Mucosa of rectum (tissue), 2 donors: Measurements from ENCODE around the gene COL16A1.

Source experiments
- H3K27ac ChIP-seq, 2 donors: one replicate each; pipeline ENCODE4 v1.7.0; 2013; ENCODE audit warnings: inconsistent platforms in 2 of 2, low read depth in 2 of 2, low read length in 2 of 2
- H3K27me3 ChIP-seq, 2 donors: one replicate each; pipeline ENCODE4 v1.7.0; 2013; ENCODE audit warnings: low read length in 2 of 2; ENCODE audit not compliant: control insufficient read depth in 2 of 2, insufficient read depth in 2 of 2
- H3K36me3 ChIP-seq, 2 donors: one replicate each; pipeline ENCODE4 v1.7.0; 2013; ENCODE audit warnings: low read length in 2 of 2; ENCODE audit not compliant: control insufficient read depth in 2 of 2, insufficient read depth in 2 of 2
- H3K4me1 ChIP-seq, 2 donors: one replicate each; pipeline ENCODE4 v1.7.0; 2013; ENCODE audit warnings: low read length in 2 of 2, mild to moderate bottlenecking in 1 of 2; ENCODE audit not compliant: control insufficient read depth in 2 of 2, insufficient read depth in 2 of 2
- H3K4me3 ChIP-seq, 2 donors: one replicate each; pipeline ENCODE4 v1.7.0; 2013; ENCODE audit warnings: low read length in 2 of 2
- H3K9ac ChIP-seq, 2 donors: one replicate each; pipeline ENCODE4 v1.7.0; 2013; ENCODE audit warnings: low read length in 2 of 2, low read depth in 1 of 2, mild to moderate bottlenecking in 1 of 2
- H3K9me3 ChIP-seq, 2 donors: one replicate each; pipeline ENCODE4 v1.7.0; 2013; ENCODE audit warnings: low read length in 2 of 2; ENCODE audit not compliant: control insufficient read depth in 2 of 2
- donor health status: healthy.
- donor health status: Normal muscosa, but diverticular disease.

The COL16A1 gene

DNA sequence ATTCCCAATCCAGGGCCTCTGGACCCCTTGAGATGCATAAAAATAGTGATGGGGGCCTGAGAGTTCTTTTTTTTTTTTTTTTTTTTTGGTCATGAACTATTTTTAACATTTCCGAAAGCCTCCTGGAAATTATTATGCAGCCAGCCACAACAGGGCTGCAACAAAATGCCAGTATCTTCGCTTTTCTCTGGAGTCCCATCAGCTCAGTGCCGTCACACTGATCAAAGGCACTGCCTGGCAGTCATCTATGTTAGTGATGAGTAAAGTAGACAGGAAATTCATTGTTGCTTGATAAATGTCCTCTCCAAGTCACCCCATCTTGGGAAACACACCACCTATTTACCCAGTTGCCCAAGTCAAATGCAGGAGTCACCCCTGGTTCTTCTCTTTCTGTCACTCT lies 43.9 kb downstream of the COL16A1 start:
- no peak overlapping the region for H3K27ac ChIP-seq
- H3K36me3 ChIP-seq = no peaks in the 10 kb centered on the region
- H3K27me3 ChIP-seq = no peaks in the 10 kb centered on the region
- H3K4me1 ChIP-seq = no peaks in the 10 kb centered on the region
- H3K9ac ChIP-seq = no peak overlapping the region
- no peak overlapping the region for H3K4me3 ChIP-seq
- no peaks in the 10 kb centered on the region for H3K9me3 ChIP-seq

DNA sequence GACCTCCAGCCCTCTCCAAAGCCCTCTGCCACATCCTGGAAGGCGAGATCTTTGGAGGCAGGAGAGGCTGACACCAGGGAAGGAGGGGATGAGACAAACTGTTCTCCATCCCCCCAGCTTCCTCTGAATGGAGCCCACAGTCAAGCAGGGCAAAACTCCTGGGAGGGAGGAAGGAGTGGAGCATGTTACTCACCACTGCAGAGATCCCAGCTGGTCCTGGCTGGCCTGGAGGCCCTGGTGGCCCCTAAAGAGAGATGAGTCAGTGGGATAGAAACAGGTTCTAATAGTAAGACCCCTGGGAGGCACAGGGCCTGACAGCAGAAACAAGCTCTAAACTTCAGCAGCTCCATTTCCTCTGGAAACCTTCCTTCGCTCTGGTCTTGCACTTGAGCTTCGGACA lies 45.1 kb downstream of the COL16A1 start:
- no peaks in the 10 kb centered on the region for H3K27me3 ChIP-seq
- H3K4me1 ChIP-seq = no peaks in the 10 kb centered on the region
- H3K4me3 ChIP-seq = no peak overlapping the region
- H3K9ac ChIP-seq = no peak overlapping the region
- H3K9me3 ChIP-seq = no peaks in the 10 kb centered on the region
- H3K27ac ChIP-seq = no peak overlapping the region
- H3K36me3 ChIP-seq = no peaks in the 10 kb centered on the region

DNA sequence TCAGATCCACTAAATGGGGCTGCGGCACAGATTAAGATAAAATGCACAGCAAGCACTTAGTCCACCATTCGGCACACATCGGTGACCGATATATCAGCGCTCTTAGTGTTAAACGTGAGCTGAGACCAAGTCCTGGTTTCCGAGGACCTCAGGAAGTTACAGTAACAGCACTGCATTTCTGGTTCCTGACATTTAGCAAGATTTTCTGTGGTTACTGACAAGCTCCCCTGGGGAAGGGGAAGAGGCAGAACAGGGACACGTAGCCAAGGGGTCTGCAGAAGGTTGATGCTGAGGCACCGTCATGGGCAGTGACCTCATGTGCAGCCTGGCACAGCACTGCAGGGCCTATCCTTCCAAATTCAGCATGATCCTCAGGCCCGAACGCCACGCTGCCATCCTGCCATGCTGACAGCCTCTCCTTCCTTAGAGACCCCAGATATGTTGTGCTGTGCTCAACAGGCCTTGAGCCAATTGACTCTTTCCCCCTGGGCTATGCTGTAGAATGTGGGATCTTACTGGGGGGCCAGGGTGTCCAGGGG lies 45.8 kb downstream of the COL16A1 start:
- Histone ChIP-seq H3K27me3 (no peaks in the 10 kb centered on the region), H3K27ac (no peak overlapping the region), H3K4me3 (no peak overlapping the region), H3K9me3 (no peaks in the 10 kb centered on the region), H3K4me1 (no peaks in the 10 kb centered on the region), H3K9ac (no peak overlapping the region), H3K36me3 (no peaks in the 10 kb centered on the region)

DNA sequence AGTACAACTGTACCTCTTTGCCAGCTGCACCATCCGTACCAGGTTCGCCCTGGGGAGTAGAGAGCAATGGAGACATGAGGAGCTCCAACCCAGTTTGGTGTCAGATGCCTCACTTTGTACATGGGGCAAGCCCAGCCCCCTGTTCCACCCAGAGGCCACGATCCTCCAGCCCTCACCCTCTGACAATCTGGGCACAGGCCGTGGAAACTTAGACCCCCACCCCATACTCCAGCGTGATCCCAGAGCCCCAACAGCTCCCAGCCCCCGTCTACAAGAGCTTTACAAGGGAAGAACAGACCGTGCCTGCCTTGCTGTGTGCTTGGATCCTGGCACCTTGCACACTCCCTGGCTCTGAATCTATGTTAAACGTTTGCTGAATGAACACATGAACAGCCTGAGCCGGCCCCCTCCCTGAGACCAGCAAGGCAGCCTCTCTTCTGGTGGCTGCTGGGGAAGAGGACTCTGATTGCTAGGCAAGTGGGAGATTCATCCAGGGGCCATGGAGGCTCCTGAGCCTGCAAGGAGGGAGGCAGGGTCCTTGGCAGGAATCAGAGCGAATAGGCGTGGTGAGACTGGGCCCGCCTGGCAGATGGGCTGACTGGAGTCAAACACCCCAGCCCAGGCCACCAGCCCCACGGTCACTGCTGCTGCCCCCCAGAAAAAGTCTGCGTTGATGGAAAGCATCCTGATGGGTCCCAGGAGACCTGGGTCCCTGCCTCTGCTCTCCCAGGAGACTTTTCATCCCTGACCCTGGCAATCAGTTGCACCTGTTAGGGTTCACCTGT lies 46.6 kb downstream of the COL16A1 start:
- no peaks in the 10 kb centered on the region for H3K4me1 ChIP-seq
- no peaks in the 10 kb centered on the region for H3K27me3 ChIP-seq
- no peaks in the 10 kb centered on the region for H3K9me3 ChIP-seq
- H3K9ac ChIP-seq = no peak overlapping the region
- H3K36me3 ChIP-seq = no peaks in the 10 kb centered on the region
- H3K4me3 ChIP-seq = no peak overlapping the region
- no peak overlapping the region for H3K27ac ChIP-seq

DNA sequence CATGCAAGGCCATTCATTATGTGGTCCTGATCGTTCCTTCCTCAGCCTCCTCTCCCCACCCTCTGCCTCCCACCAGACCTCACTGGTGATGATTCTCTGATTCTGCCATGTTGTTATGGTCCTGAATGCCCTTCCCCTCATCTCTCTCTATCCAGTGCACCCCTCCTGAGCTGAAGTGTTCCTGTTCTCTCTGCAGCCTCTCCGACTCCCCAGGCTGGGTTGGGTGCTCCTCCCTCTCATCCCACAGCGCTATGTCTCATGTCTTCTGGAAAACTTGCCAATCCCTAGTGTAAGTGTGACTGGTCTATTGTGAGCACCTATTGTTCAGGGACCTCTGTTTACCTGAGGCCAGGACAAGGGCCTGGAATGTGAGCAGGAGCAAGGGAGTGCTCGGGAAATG lies 48.1 kb downstream of the COL16A1 start:
- Histone ChIP-seq H3K4me1 (no peaks in the 10 kb centered on the region), H3K4me3 (no peak overlapping the region), H3K36me3 (no peaks in the 10 kb centered on the region), H3K27ac (no peak overlapping the region), H3K27me3 (no peaks in the 10 kb centered on the region), H3K9ac (no peak overlapping the region), H3K9me3 (no peaks in the 10 kb centered on the region)

DNA sequence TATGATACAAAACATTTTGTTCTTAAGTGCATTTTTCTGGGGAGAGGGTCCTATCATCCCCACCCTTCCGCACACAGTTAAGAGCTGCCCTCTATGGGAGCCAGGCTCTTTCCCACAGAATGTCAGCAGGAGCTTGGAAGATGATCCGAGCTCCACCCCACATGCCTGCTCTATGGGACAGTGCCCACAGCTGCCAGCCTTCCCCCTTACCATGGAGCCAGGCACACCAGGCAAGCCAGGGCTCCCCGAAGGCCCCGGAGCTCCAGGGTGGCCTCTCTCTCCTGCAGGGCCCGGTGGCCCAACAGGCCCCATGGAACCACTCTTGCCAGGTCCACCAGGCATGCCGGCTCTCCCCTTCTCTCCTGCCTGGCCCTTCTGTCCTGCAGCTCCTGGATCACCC lies 48.7 kb downstream of the COL16A1 start:
- Histone ChIP-seq H3K27me3 (no peaks in the 10 kb centered on the region), H3K9ac (no peak overlapping the region), H3K9me3 (no peaks in the 10 kb centered on the region), H3K27ac (no peak overlapping the region), H3K4me1 (no peaks in the 10 kb centered on the region), H3K36me3 (no peaks in the 10 kb centered on the region), H3K4me3 (no peak overlapping the region)

DNA sequence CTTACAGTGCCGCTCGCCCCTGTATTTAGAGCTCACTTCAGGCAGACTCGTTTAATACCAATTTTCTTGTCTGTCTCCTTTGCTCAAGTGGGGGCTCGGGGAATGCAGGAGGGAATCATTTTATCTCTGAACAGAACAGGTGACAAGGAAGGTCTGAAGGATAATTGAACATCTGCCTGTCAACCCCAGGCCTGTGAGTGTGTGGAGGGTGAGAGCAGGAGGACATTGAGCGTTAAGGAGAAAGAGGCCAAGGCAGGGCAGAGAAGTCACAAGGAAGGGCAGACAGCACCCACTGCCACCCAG lies 49.4 kb downstream of the COL16A1 start:
- H3K27me3 ChIP-seq = no peaks in the 10 kb centered on the region
- H3K27ac ChIP-seq = no peak overlapping the region
- no peak overlapping the region for H3K9ac ChIP-seq
- H3K36me3 ChIP-seq = no peaks in the 10 kb centered on the region
- no peaks in the 10 kb centered on the region for H3K9me3 ChIP-seq
- H3K4me3 ChIP-seq = no peak overlapping the region
- no peaks in the 10 kb centered on the region for H3K4me1 ChIP-seq

DNA sequence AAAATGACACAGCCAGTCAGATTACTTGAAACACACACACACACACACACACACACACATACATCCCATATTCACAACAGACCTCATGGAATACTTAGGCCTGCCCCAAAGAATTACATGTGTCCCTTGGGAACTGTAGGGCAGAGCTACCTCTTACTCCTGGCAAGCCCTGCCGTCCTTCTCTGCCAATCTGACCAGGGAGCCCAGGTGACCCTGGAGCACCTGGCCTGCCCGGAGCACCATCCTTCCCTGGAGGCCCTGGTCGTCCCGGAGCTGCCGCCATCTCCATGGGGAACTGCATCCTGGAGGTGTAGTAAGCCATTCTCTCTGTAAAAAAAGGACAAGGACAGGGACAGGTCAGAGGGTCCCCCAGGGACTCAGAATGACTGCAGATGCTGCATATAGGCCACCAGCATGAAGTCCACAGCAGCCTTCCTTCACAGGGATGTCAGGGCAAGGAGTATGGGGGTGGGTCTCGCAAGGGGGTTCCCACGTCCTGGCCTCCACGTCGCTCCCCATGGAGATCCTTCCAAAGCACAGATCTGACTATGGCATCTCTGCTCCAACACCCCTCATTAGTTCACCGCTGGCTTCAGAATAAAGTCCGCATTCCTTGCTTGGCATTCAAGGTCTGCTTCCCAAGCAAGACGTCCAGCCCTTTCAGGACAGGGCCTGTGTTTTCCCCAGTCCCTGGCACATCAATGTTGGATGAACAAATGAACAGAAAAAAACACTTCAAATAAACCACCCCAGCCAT lies 49.9 kb downstream of the COL16A1 start:
- Histone ChIP-seq H3K4me1 (no peaks in the 10 kb centered on the region), H3K9me3 (no peaks in the 10 kb centered on the region), H3K27ac (no peak overlapping the region), H3K4me3 (no peak overlapping the region), H3K9ac (no peak overlapping the region), H3K36me3 (no peaks in the 10 kb centered on the region), H3K27me3 (no peaks in the 10 kb centered on the region)

DNA sequence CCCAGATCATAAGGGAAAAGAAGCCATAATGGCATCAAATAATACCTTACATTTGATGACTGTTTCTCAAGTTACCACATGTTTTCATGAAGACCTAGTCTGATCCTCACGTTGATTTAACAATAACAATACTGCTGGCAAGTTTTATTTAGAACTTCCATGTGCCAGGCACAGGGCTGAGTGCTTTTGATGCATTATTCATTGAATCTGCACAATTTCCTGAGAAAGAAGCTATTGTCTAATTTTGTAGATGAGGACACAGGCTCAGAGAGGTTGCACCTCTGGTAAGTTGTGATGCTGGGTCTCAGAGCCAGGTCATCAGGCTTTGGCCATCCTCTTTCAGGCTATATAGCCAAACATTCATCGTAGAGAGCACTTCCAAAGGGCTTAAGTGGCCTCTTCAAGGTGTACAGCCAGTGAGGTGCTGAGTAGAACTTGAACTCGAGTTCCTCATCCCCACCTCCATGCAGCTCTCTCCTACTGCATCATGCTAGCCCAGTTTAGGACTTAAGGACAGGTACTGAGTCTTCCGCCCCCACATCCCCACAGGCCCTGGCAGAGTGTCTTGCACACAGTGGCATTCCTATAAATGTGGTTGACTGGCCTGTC lies 50.8 kb downstream of the COL16A1 start:
- no peaks in the 10 kb centered on the region for H3K9me3 ChIP-seq

DNA sequence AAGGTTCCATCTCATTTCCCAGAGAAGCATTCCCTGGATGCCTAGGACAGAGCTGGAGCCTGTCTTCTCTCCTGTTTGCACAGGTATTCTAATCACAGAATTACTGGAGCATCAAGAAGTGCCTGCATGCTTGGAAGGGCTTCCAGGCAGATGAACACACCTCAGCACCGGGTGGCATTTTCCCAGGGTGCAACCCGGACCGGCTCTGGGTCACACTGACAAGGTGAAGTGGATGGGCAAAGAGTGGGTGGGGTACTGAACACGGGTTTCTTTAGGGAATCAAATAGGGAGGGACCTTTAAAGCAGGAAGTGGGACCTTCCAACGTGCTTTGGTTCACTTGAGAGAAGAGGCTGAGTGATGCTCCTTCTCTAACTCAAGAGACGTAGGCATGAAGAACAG lies 52.1 kb downstream of the COL16A1 start:
- H3K27me3 ChIP-seq = no peaks in the 10 kb centered on the region
- H3K9ac ChIP-seq = no peak overlapping the region
- H3K36me3 ChIP-seq = no peaks in the 10 kb centered on the region
- H3K9me3 ChIP-seq = no peaks in the 10 kb centered on the region
- no peak overlapping the region for H3K27ac ChIP-seq
- H3K4me3 ChIP-seq = no peak overlapping the region
- no peaks in the 10 kb centered on the region for H3K4me1 ChIP-seq

More for the DNA sequence above, 50.8 kb downstream of the COL16A1 start:
- Histone ChIP-seq H3K27ac (no peak overlapping the region), H3K4me1 (no peaks in the 10 kb centered on the region), H3K9ac (no peak overlapping the region), H3K27me3 (no peaks in the 10 kb centered on the region), H3K36me3 (no peaks in the 10 kb centered on the region), H3K4me3 (no peak overlapping the region)
